GM19043 (cell line): ENCODE data around the gene C12orf56.

Experiments used
- ATAC-seq: cut with Tn5 transposase; IDR thresholded peaks from one replicate; pipeline ENCODE4 v1.9.1; 2021; ENCODE audit warnings: low read depth; ENCODE audit not compliant: unreplicated experiment

Gene C12orf56, protein sequence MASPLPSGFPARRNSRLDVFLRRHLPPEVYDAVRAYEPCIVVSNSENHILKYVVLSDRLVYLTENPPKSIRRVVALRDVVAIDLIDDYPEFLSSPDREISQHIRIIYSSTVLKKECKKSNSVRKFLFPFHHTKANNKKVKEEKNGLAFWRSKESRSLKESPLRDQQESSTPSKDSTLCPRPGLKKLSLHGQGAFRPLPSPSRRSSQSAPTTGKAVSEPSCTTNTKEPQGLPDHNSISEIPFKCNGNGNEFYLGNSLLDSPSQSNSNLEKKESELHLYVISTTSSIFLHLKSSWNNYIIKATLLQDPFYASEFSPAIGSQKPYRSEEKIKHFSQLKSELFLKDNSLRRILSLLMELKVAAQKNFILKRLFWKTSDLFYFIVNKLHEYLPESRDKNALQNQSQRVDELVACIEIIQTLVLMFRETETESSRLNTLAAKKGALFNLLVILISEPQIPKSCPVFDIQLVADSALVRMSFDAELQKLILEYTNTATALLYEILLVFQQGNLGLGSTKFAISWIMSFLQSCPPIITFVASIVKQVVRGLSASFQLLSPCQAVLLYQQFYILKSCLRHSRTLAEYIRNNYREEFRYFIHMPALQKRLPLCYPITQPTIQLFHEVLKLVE

DNA sequence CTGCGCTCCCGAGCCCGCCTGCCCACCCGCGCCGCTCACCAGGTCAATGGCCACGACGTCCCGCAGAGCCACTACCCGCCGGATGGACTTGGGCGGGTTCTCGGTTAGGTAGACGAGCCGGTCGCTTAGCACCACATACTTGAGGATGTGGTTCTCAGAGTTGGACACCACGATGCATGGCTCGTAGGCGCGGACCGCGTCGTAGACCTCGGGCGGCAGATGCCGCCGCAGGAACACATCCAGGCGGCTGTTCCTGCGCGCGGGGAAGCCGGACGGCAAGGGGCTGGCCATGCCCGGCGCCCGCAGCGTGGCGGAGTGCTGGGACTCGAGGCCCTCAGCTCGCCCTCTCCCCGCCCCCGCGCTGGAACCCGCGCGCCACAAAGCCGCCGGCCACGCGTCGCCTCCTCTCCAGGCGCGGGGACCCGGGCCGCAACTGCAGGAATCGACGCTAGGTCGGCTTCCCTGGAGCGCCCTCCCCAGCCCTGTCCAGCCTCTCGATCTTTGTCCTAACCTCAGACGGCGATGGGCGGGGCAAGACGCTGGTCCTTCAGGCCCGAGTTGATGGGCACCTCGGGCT, at the start of gene C12orf56:
C12orf56 (minus strand) TSS at position 484 of the 577 bp plus-strand sequence; CDS start at position 291, 193 bp downstream.
- no peak for ATAC-seq

DNA sequence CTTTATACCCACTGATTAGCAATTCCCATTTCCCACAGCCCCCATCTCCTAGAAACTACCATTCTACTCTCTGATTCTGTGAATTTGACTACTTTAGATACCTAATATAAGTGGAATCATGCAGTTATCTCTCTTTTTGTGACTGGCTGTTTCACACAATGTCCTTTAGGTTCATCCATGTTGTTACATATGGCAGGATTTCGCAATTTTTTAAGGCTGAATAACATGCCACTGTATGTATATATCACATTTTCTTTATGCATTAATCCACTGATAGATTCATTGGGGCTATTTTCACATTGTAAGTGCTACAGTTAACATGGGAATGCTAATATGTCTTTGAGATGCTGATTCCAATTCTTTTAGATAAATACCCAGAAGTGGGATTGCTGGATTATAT, 49.5 kb upstream of the C12orf56 start:
- ATAC-seq = no peak

DNA sequence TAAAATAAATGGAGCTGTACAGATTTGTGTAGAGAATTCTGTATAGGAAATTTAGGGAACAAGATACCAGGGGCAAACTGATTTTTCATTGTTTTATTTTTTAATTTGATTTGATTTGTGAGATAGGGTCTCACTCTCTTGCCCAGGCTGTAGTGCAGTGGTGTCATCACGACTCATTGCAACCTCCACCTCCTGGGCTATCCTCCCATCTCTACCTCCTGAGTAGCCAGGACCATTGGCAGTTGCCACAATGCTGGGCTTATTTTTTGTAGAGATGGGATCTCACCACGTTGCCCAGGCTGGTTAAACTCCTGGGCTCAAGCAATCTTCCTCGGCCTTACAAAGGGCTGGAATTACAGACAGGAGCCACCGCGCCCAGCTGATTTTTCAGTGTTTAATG, 43.4 kb upstream of the C12orf56 start:
- ATAC-seq = no peak

DNA sequence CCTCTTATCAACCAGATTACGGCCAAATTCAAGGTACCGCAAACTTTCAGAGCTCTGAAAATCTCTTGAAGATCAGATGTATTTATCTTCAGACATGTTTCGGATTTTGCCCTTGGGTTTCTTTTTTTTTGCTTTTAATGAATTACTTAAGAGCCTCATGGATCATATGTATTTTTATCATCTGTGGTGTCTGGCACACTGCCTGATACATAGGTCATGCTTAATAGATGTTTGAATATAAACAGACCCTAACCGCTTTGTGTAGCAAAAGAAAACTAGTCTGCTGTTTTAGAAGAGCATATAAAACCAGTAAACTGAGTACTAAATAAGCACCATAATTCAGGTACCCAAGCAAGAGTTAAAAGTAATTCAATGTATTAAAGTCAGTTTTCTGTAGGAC, 41.2 kb upstream of the C12orf56 start:
- ATAC-seq = no peak

DNA sequence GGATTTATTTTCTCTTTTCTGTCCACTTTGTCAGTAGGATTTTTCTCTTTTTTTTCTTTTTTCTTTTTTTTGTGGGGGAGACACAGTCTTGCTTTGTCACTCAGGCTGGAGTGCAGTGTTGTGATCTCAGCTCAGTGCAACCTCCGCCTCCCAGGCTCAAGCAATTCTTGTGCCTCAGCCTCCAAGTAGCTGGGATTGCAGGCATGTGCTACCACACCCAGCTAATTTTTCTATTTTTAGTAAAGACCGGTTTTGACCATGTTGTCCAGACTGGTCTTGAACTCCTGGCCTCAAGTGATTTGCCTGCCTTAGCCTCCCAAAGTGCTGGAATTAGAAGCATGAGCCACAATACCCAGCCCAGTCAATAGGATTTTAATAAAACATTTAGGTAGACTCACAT, 40.3 kb upstream of the C12orf56 start:
- ATAC-seq = no peak

DNA sequence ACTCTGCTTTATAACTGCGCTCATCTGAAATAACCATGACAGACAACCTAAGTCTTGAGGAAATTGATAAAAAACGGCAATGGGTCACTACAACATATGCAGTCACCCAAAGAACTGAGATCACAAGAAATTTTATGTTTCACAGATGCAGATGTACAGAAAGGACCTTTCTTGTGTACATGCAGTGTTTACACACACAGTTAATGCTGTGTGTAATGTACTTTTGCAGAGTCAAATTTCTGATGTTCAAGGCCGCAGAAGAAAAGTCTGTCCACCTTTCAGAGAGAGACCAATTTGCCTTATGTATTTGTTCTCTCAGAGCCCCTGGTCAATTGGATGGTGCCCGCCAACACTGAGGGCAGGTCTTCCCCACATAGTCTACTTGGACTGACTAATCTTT, 38.4 kb upstream of the C12orf56 start:
- no peak for ATAC-seq

DNA sequence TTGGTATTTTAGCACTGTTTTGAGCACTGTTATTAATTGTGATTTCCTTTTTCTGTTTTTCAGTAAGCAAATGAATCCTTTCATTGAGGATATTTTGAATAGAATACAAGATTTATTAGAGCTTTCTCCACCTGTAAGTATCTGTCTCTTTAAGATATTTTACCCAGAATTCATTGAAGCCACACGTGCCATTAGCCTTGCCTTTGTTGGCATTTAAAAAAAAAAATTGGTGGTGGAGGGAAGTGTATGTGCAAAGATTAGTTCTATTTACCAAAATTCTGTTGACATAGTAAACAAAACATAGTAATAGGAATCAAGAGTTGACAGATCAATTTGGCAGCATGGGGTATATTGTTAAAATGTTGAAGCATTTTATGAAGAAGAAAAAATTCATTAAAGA, 37.4 kb upstream of the C12orf56 start:
- no peak for ATAC-seq

DNA sequence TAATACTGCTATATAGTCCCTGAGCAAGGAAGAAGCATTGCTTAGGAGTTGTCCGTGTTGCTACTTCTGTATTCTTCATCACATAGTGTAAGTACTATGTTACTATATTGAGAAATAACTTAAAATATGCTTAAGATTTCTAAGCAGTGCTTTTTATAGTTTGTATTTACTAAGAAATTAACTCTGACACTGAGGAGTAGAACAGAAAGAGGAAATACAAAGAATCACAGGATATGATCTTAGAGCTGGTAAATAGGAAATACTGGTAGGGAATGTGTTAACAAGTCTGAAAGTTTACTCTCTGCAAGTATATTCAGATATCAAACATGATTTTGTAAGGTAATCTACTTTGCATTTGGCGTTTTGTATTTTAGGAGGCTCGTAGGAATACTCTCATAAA, 29.1 kb upstream of the C12orf56 start:
- ATAC-seq = no peak

DNA sequence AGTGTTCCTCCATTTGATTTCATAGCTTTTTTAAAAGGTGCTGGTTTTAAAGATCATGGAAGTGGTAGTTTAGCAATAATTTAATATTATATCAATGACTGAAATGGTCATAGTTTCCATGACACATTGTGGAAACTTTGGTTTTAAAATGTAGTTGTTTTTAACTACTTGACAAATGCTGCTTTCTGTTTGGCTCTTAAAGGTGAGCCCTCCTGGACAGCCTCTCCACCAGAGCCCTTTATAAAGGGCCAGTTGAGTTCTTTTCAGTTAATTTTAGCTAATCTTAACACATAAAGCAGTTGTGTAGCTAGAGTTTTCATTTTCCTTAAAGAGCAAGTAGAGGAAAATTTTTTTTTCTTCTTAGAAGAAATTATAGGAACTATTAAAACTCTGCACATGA, 27.7 kb upstream of the C12orf56 start:
- no peak for ATAC-seq

DNA sequence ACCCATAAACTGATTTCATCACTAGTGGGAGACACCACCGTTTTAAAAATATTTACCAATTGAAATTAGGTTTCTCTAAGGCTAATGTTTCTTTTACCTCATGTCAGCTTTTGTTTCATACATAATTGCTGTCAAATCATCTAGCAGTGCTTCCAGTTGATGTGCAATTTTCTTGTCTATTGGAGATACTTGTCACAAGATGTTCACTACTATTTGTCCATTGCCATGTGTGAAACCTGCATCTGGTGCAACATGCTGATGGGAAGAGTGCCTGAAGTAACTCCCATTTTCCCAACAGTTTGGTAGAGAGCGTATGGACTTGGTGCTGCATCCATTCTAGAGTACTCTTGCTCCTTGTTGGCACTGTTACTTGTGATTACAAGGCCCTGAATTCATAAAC, 23.3 kb upstream of the C12orf56 start:
- ATAC-seq = no peak

DNA sequence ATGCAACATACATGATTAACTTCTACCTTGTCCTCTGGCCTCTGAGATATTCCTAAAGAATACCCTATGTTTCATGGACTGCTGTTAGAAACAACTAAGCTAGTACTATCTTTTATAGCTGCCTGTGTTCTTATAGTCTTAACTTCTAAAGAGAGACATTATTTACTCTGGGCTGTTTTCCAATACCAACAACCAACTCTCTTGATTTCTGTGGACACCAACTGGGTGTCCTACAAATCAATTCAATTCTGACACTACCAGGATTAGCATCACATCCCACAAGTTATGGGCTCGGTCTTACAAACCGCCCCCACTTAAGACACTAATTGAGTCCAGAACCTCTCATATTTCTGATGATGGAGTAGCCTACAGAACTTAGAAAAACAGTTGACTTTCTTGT, 21.9 kb upstream of the C12orf56 start:
- ATAC-seq = no peak

DNA sequence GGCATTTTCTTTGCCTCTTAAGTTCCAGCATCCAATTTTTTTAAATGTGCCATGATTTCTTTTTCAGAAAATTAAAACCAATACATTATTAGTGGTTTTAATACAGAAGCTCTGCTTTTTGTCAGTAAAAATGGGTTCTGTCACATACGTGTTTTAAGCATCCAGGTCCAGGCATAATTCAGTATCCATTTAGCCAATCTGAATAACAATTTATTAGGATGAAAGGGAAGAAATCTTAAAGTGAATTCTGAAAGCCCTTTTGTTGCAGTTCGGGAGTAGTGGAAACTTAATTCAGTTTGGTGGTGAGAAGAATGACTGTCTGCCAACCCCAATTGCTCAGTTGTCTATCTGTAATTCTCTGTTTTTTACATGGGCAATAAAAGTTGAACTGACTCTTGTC, 20.9 kb upstream of the C12orf56 start:
- ATAC-seq = no peak

DNA sequence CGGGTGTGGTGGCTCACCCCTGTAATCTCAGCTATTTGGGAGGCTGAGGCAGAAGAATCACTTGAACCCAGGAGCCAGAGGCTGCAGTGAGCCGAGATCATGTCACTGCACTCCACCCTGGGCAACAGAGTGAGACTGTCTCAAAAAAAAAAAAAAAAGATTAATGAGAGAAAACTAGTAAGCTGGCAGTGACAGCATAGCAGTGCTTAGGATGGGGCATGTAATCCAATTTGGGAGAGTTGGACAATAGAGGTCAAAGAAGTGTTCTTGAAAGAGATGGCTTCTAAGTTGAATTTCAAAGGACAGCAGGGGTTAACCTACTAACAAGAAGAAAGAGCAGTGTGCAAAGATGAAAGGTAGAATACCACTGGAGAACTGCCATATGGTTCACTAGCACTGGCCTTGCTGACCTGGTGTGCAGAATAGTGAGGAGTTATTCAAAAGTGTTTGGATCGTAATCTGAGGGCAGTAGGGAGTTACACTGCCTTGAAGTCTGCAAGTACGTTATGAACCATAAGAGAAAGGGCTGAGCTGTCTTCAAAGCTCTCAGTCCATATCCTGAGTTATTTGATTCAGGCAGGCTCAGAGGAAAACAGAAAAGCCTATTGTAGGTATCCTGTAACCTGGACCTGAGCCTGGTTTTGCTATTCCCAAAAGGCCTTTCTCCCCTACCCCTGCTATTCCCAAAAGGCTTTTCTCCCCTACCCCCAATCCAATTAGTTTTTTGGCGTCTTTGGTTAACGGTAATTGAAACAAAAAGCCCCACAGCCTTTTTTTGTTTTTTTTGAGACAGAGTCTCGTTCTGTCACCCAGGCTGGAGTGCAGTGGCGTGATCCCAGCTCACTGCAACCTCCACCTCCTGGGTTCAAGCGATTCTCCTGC, 17.0 kb upstream of the C12orf56 start:
- no peak for ATAC-seq

DNA sequence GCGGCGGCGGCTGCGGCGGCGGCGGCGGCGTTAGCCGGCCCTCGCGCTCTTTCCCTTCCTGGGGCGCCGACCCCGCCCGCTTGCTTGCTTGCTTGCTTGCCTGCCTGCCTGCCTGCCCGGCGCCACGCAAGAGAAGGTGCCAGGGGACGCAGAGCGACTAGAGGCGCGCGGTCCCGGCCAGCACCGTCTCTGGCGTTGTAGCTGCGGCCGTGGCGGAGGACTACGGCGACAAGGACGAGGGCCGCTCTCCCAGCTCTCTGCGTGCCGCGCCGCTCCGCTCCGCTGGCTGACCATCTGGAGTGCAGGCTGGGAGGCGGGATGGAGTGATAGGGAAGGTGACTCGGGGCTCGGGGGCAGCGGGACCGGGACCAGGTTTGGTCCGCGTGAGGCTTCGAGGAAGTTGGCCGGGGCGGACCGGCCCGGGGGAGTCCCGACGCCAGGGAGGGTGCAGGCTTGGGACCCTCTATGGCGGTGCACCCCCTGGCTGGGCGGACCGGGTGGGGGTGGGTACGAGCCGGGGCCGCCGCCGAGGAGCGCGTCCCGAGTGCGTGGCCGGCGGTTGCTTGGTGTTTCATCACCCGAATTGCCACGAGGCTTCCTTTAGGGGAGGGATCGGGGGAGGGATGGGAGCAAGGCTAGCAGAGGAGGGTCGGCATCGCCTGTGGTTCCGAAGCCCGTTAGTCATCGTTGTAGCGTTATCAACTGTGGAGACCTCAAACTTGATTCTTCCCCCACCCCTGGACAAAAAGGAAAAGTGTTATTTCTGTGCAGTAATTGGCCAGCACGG, 14.1 kb upstream of the C12orf56 start:
- peak; percentile 23 for ATAC-seq

DNA sequence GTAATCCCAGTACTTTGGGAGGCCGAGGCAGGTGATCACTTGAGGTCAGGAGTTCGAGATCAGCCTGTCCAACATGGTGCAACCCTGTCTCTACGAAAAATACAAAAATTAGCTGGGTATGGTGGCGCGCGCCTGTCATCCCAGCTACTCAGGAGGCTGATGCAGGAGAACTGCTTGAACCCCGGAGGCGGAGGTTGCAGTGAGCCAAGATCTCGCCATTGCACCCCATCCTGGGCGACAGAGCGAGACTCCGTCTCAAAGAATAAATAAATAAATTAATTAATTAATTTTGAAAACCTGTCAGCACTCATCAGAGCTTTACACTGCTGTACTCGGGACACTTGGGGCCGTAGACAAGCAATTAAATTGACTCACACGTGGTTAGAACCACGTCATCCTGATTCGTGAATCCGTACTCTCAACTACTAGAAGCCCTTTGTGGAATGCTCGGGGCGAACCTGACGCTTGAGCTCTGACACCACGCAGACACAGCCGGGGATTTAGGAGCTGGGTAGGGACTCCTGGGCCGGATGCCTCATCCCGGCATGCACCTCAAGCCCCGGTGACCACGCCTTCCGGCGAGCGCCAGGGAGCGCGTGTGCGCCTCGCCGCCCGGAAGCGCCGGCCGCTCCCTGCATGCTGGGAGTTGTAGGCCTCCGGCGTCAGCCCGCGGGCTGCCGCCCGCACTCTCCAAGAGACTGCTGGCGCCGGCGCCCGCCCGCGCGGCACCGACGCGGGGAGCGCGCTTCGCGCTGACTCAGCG, 13.3 kb upstream of the C12orf56 start, which contains the start of gene XPOT:
XPOT (plus strand) TSS at position 686 of the 763 bp plus-strand sequence. CDS start 5,644 bp downstream, outside the sequence.
- peak; percentile 97 for ATAC-seq

DNA sequence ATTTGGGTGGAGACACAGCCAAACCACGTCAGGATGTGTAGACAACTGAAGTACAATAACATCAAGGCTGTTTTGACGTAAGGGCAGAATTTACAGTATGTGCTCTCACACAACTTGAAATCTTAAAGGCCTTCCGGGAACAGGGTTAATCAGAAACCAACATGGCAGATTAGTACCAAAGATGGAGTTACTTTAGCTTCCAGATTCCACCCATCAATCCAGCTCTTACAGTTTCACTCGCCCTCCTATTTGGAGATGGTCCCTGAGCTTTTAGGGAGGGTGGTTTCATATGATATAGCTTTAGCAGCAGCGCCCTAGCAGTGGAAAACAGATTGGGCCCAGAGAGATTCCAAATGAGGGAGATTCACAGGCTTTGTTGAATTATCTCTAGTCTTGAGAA, 11.6 kb upstream of the C12orf56 start:
- ATAC-seq = no peak

DNA sequence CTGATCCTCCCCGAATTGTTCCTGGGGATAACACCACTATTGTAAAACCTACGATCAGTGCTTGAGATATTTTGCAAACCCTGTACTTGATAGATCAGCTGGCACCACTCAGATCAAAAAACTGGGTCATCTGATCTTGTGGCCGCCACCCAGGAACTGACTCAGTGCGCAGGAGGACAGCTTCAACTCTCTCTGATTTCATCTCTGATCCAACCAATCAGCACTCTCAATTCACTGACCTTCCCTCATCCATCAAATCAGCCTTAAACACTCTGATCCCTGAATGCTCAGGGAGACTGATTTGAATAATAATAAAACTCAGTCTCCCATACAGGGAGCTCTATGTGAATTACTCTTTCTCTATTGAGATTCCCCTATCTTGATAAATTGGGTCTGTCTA, 9.5 kb upstream of the C12orf56 start:
- ATAC-seq = no peak

DNA sequence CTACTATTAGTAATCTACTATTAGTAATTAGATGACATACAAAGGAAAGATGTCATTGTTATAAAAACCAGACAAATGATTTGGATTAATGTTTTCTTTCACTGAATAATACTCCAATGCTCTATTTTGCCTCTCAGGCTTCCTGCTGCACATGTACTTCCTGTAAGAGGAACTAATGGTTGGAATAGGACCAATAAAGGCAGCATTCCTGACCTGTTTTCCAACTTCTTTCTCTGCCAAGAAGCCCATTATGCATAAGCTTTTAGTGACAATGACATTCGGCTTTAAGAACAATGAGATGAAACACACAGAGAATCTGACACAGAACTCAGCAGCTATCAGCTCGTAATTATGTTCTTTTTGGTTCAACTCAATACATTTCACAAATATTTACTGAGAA, 5.2 kb upstream of the C12orf56 start:
- ATAC-seq = no peak

DNA sequence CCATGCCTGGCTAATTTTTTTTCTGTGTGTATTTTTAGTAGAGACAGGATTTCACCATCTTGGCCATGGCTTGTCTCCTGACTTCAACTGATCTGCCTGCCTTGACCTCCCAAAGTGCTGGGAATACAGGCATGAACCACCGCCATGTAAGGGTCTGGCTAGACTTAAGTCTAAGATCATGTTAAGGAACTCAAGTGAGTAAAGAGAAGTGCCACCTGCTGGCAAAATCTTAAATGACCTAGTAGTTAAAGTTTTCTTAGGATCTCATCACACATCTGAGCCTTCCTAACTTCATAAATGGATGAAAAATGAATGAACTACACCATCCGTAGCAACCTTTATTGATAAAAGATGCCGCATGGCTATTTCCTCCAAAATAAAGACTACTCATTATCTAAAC, 1.7 kb upstream of the C12orf56 start:
- ATAC-seq = no peak
